ENCODE data around the gene DNAJC21.
A peak's percentile ranks its signal among the peaks of the same experiment; 100 is the strongest.
"Not testable (repeated sequence)": the region's sequence is repeated elsewhere in the genome, so short reads cannot be mapped to it uniquely, and the experiment has no call there.

DNAJC21 gene

GRCh38 chr5:34923694-34924461, 5.5 kb upstream of the DNAJC21 start:
- no peak for DNase-seq

- DNase-seq, result no peak
These were observed 4.9 kb upstream of the DNAJC21 start for GRCh38 chr5:34924462-34924765.

- no peak for DNase-seq
These were observed 3.0 kb upstream of the DNAJC21 start for GRCh38 chr5:34926318-34926888.

GRCh38 chr5:34927785-34928184, 1.6 kb upstream of the DNAJC21 start:
- no peak for DNase-seq

DNA sequence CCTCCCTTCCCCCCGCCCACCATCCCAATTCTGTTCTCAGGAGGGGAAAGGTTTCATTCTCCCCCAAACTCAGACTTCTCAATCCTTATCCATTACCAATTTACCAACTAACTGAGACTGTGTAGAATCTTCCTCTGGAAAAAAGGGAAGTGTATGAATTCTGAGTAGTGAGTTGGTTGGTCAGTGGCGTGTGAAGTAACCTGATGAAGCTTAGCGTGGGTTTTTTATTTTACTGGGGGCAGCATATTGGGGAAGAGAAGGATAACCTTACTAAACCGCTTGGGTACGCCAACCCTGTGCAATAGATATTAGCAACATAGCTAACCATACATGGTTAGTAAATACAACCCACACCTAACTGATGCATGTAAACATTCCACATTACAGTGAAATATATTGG, 1.1 kb upstream of the DNAJC21 start:
- DNase-seq, result no peak

DNA sequence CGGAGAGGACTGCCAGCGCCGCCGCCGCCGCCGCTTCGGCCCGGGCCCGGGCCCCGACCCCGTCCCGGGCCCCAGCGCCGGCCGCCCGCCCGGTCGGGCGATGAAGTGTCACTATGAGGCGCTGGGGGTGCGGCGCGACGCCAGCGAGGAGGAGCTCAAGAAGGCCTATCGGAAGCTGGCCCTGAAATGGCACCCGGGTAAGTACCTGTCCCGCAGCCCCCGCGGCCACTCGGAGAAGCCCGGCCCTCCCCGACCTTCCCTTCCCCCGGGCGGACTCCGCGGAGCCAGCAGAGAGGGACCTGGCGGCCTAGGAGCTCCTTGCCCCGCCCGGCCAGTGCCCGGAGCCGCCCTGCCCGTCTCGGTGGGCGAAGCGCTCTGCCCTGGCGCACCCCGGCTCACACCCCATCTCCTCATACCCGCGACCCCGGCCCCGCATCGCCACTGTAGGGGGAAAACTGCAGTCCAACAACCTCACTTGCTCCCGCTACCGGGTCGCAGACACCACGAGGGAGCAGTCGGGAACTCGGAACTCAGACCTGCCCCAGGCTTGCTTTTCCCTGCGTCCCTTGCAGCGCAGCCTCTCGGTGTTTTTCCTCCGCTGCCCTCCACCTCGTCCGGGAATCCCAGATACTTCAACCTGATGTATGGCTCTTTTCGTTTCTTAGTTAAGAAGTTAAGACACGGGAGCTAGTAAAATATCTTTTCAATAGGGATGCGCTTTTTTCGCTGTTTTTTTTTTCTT, 532 bp downstream of the DNAJC21 start:
- DNase-seq, result peak; percentile 73

DNA sequence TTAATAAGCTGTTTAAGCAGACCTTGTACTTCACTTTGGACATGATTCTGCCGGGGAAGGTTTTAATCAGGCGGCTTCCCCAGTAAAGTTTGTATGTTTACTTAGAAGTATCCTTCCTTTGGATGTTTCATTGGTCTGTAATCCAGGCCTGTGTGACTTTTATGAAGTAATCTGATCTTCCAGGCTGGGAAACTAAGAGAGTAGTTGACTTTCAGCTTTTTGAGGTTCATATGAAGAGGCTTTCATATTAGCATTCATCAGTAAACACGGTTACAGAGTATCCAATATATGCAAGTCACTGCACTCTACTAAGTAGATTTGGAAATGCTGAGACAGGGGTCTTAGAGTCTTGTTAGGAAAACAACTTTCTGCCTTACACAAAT, 1.1 kb downstream of the DNAJC21 start:
- no peak for DNase-seq

DNA sequence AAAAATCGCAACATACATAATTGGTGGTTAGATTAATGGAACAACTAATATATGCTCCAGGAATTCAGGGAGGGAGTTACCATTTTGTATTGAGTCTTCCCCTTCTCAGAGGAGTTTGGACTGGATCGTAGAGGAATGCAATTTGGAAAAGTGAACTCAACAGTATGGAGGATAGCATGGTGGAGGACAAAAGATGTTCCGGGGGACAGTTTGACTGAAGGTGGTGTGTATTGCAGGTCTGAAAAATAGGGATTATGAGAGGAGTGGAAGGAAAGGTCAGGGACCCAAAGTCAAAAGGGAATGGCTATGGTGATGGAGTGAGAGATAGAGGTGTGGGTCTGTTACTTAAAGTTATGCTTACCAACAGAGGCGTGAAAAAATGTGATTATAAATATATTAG, 1.5 kb downstream of the DNAJC21 start:
- no peak for DNase-seq

- no peak for DNase-seq
These were observed 3.6 kb downstream of the DNAJC21 start for GRCh38 chr5:34932947-34933346.

GRCh38 chr5:34941936-34942335, 12.6 kb downstream of the DNAJC21 start:
- DNase-seq, result no peak

GRCh38 chr5:34944044-34944443, 14.7 kb downstream of the DNAJC21 start:
- no peak for DNase-seq

GRCh38 chr5:34944460-34945047, 15.2 kb downstream of the DNAJC21 start:
- DNase-seq, result no peak

- no peak for DNase-seq
These were observed 28.0 kb downstream of the DNAJC21 start for GRCh38 chr5:34957321-34957720.

- DNase-seq, result no peak
These were observed 28.7 kb downstream of the DNAJC21 start for GRCh38 chr5:34957857-34958690.

- DNase-seq, result no peak
These were observed 30.0 kb downstream of the DNAJC21 start for GRCh38 chr5:34959323-34959722.

- DNase-seq, result no peak
These were observed 38.2 kb downstream of the DNAJC21 start for GRCh38 chr5:34967540-34967939.

DNA sequence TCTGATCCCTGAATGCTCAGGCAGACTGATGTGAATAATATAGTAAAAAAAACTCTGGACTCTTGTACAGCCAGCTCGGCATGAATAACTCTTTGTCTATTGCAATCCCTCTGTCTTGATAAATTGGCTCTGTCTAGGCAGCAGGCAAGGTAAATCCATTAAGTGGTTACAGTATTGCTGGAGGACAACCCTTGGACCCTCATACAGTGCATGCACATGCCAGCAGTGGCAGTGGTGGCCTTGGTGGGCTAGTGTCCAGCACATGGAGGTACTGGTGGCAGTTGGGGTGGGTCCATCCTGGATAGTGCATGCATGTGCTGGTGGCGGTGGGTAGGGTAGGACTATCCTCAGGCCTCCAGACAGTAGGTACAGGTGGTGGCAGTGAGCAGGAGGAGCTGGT, 38.9 kb downstream of the DNAJC21 start:
- DNase-seq, result no peak

GRCh38 chr5:34970552-34970951, 41.2 kb downstream of the DNAJC21 start:
- DNase-seq, result no peak

- DNase-seq, result not testable (repeated sequence)
These were observed 42.3 kb downstream of the DNAJC21 start for GRCh38 chr5:34971655-34972054.

DNA sequence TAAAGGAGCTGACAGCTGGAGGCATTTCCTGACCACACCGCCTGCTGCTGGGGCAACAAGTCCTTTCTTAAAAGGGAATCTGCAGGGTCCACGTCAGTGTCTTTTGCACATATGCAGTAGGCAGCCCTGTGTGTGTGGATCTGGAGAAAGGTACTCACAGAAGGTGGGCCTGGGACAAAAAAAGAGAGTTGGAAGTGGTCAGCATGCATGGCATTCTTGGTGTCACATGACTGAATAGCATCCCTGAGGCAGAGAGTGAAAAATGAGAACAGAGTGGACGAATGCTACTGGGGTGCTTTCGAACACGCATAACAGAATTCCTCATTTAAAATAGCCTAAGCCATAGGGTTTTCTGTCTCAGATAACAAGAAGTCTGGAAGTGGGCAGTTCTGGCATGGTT, 47.0 kb downstream of the DNAJC21 start:
- DNase-seq, result no peak

DNA sequence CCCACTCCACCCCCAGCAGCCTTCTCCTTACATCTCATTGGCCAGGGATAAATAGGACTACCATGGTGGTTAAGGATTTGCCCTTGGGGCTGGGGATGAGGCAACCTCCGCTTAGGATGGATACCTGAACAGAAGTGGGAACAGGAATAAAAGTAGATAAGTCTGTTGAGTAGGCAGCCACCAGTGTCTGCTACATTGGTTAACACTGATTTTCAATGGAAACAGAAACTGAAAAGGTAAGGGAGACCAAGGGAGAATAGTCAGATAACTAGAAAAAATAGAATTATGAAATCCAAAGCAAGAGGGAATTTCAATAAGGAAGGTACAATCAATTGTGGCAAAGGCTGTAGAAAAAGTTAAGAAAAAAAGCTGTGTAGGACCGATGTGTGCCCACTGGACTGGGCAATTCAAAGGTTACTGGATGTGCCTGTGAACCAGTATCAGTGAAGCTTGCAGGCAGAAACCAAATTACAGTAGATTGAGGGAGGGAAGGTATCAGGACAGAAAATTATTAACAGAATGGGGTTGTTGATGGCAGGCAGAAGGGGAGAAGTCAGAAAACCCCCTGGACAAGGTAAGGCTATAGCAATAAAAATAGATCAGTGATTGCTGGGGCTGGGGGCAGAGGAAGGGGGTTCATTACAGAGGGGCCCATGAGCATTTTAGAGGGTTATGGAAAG, 48.7 kb downstream of the DNAJC21 start:
- no peak for DNase-seq

GRCh38 chr5:34978681-34979080, 49.3 kb downstream of the DNAJC21 start:
- DNase-seq, result no peak
